GM21423 (cell line): ENCODE data around the gene MINK1.
"Not testable (repeated sequence)": the region's sequence is repeated elsewhere in the genome, so short reads cannot be mapped to it uniquely, and the experiment has no call there.

Experiments
- ATAC-seq: cut with Tn5 transposase; IDR thresholded peaks from one replicate; pipeline ENCODE4 v1.9.1; 2021; ENCODE audit warnings: mild to moderate bottlenecking, moderate library complexity; ENCODE audit not compliant: unreplicated experiment

The MINK1 gene

GRCh38 chr17:4897198-4897687 lies 64.1 kb downstream of the MINK1 start:
- ATAC-seq, result no peak

- no peak for ATAC-seq
These were observed 64.6 kb downstream of the MINK1 start for GRCh38 chr17:4897785-4898184.

- no peak for ATAC-seq
These were observed 65.2 kb downstream of the MINK1 start for GRCh38 chr17:4898351-4898750.

GRCh38 chr17:4898927-4899326 lies 65.8 kb downstream of the MINK1 start:
- no peak for ATAC-seq

- ATAC-seq, result peak; percentile 51
These were observed 66.4 kb downstream of the MINK1 start, which contains the start of gene C17orf107 for GRCh38 chr17:4899341-4900230. C17orf107 (plus strand) TSS chr17:4899536; CDS start chr17:4899763, 227 bp downstream.

- ATAC-seq, result no peak
These were observed 67.3 kb downstream of the MINK1 start for GRCh38 chr17:4900231-4901107.

GRCh38 chr17:4901108-4901647 lies 68.0 kb downstream of the MINK1 start:
- no peak for ATAC-seq

GRCh38 chr17:4901648-4902344 lies 68.7 kb downstream of the MINK1 start:
- ATAC-seq, result no peak

- ATAC-seq, result no peak
These were observed 69.4 kb downstream of the MINK1 start for GRCh38 chr17:4902540-4902939.

GRCh38 chr17:4903051-4903818 lies 70.1 kb downstream of the MINK1 start, which contains the start of gene CHRNE:
CHRNE (minus strand) TSS chr17:4903098; CDS start chr17:4903063, 35 bp downstream.
- no peak for ATAC-seq

- not testable (repeated sequence) for ATAC-seq
These were observed 73.5 kb downstream of the MINK1 start for GRCh38 chr17:4906642-4907041.

GRCh38 chr17:4908301-4908700 lies 75.2 kb downstream of the MINK1 start:
- ATAC-seq, result no peak

GRCh38 chr17:4908711-4909496 lies 75.8 kb downstream of the MINK1 start:
- ATAC-seq, result peak; percentile 65

- no peak for ATAC-seq
These were observed 80.9 kb downstream of the MINK1 start for GRCh38 chr17:4913994-4914393.

- not testable (repeated sequence) for ATAC-seq
These were observed 81.4 kb downstream of the MINK1 start for GRCh38 chr17:4914551-4914950.

- no peak for ATAC-seq
These were observed 86.4 kb downstream of the MINK1 start for GRCh38 chr17:4919511-4920047.

- no peak for ATAC-seq
These were observed 87.4 kb downstream of the MINK1 start for GRCh38 chr17:4920351-4921048.

GRCh38 chr17:4921320-4921719 lies 88.2 kb downstream of the MINK1 start:
- ATAC-seq, result no peak
